Left renal pelvis (tissue), 4 donors: ENCODE data around the gene TMC6. TPM values are rescaled to one million over a fixed set of nuclear protein-coding genes. Genes with fewer than 3 reads are reported as not detected.
"Not testable (repeated sequence)": the region's sequence is repeated elsewhere in the genome, so short reads cannot be mapped to it uniquely, and the experiment has no call there.

Experiments
- DNase-seq, 4 donors: peaks; one replicate each; pipeline ENCODE4 v3.0.0-alpha.2; 2013; ENCODE audit warnings: low read depth in 4 of 4, low spot score in 3 of 4
- polyA plus RNA-seq, 4 donors: library from polyadenylated mRNA; unstranded; fragments of 120-200 nt; gene quantifications; one replicate each; pipeline ENCODE4 v1.2.1, GENCODE V29; 2013; ENCODE audit not compliant: insufficient read length in 4 of 4

TMC6 gene, protein sequence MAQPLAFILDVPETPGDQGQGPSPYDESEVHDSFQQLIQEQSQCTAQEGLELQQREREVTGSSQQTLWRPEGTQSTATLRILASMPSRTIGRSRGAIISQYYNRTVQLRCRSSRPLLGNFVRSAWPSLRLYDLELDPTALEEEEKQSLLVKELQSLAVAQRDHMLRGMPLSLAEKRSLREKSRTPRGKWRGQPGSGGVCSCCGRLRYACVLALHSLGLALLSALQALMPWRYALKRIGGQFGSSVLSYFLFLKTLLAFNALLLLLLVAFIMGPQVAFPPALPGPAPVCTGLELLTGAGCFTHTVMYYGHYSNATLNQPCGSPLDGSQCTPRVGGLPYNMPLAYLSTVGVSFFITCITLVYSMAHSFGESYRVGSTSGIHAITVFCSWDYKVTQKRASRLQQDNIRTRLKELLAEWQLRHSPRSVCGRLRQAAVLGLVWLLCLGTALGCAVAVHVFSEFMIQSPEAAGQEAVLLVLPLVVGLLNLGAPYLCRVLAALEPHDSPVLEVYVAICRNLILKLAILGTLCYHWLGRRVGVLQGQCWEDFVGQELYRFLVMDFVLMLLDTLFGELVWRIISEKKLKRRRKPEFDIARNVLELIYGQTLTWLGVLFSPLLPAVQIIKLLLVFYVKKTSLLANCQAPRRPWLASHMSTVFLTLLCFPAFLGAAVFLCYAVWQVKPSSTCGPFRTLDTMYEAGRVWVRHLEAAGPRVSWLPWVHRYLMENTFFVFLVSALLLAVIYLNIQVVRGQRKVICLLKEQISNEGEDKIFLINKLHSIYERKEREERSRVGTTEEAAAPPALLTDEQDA
- 10 to 100 TPM in 3 of 4 donors, 1 to 10 TPM in 1; 9.2 to 35.1 (median 27.3) TPM for polyA plus RNA-seq

DNA sequence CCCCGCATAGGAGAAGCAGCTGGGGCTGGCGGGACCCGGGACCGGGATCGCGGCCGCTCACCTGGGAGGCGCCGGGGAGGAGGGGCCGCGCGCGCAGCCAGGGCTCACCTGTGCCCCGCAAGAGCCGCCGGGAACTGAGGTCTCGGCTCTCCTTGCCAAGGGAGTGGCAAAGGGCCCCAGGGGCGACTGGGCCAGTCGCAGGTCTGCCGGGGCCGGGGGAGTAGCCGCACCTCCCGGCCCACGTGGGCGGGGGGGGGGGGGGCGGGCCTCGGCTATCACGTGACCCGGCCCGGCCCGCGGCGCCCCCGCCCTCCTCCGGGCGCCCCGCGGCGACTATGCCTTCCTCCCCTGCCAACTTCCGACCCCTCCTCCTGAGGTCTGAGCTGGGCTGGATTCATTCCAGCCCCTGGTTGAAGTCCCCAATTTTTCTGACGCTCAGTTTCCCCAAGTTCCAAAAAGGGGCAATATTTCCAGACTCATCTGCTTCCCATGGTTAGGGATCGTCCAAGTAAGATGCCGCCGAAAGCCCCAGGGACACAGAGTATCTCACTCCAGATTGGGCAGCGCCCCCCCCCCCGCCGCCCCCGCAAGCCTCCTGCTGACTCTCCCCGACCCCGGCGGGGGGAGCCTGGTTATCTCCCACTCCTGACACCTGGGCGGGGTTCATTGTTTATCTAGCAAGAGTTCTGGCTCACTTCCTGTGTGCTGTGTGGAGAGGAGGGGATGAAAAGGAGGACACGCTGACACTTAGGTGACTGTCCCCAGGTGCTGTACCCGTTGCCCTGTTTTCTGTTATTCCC, at the start of gene TMC6:
Gene TMC6 (minus strand): TSS at position 205 of the 800 bp plus-strand sequence. CDS start 1,923 bp downstream, outside the sequence.
- no peak for DNase-seq

DNA sequence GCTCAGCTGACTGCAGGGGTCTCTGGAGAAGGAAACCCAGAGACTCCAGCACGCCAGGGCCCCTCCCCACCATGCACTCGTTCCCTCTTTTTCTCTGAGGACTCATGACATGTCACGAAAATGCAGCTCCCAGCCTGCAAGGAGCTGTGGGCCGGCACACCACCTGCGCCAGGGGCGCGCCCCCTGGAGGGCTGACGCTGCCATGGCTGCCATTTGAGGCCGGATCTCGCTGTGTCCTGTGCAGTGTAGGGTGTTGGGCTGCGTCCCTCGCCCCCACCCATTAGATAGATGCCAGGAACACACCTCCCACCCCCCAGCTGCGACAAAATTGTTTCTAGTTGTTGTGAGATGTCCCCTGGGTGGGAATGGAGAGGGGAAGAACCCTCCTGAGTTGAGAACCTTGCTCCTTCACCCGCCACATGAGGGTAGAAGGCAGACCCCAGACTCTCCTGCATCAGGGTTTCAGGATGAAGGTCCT, 48.0 kb upstream of the TMC6 start:
- no peak for DNase-seq

DNA sequence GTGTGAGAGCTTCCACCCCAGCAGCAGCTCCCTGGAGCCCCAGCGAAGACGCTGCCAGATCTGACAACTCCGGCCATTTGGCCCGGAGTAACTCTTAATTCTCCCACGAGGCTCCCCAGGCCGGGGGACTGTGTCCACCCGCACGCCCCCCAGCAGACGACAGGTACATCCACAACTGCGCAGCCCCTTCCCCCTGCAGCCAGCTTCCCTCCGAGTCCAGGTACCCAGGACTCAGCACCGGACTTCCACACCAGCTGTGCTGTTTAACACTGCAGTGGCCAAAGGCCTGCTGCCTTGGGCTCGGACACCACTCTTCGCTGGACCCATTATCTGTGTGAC, 47.1 kb upstream of the TMC6 start:
- no peak for DNase-seq

DNA sequence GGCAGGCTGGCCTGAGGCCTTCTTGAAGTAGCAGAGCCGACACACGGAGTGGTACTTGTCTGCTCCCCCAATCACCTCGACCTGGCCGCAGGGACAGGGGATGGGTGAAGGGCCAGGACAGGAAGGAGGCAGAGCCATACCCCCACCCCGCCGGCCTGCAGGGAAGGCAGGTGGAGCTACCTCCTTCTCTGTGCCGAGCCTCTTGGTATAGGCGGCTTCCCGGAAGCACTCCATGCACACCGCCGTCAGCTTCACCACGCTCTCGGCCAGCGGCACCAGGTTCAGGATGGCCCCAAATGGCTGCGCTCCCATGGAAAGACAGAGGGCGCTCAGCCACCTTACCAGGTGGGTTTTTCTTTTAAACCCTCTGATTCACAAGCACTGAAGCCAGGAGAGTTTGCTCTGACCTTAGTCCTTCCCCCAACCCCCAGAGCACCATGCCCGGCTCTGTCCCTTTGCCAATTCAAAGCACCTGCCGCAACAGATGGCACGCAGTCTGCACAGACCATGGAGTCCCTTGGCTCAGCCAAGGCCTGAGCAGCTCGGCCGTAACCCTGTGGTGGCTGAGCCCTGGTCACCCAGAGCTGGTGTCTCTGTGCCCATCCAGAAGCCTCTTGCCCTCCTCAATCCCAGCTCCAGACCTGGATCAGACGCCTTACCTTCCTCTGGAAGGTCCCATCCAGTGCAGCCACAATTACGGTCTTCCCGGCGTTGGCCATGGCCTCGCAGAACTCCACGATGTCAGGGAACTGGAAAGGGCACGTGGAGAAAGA, 46.5 kb upstream of the TMC6 start:
- DNase-seq: no peak

DNA sequence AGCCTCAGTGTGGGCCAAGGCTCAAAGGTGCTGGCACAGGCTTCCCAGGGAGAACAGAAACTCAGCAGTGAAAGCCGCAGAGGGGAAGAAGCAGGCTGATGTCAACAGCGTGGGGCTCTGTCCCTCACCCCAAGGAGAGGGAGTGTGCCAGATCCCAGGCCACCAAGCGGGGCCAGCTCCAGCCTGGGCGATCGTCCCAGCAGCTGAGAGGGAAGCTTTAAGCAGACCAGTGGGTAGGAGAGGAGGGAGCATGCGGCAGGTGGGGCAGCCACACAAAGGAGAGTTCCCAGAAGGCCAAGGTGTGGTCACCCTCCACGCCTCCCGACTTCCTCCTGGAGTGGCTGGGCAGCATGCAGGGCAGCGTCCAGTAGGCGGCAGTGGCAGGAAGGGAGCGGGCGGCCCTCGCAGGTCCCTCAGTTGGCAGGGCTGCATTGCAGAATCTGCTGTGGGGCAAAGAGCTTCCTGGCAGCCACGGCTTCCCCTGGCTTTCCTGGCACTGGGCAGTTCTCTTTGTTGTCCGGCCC, 45.9 kb upstream of the TMC6 start:
- DNase-seq: no peak

DNA sequence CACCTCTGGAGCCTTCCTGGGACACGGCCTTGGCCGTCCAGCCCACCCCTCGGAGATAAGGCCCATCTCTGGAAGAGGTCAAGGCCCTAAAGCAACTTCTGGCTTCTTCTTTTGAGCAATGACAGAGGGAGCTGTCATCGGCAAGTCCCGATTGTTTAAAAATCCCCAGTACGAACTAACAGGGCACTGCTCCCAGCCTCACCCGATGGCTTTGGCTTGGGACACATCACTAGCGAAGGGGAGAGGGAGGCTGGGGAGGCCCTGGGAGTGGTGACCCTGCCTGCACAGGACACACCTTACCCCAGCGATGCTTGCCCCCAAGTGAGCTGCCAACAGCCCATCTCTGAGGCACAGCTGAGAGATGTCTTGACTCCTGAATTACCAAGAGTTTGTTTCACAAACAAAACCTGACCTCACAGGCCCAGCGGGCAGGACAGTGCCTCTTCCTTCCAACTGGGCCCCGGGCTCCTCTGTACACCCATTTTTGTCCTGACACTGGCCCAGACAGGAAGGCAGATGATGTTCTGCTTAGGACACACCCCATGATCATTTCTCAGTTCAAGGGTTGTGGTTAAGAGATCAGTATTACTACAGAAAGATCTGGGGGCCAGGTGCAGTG, 44.7 kb upstream of the TMC6 start:
- DNase-seq: no peak

DNA sequence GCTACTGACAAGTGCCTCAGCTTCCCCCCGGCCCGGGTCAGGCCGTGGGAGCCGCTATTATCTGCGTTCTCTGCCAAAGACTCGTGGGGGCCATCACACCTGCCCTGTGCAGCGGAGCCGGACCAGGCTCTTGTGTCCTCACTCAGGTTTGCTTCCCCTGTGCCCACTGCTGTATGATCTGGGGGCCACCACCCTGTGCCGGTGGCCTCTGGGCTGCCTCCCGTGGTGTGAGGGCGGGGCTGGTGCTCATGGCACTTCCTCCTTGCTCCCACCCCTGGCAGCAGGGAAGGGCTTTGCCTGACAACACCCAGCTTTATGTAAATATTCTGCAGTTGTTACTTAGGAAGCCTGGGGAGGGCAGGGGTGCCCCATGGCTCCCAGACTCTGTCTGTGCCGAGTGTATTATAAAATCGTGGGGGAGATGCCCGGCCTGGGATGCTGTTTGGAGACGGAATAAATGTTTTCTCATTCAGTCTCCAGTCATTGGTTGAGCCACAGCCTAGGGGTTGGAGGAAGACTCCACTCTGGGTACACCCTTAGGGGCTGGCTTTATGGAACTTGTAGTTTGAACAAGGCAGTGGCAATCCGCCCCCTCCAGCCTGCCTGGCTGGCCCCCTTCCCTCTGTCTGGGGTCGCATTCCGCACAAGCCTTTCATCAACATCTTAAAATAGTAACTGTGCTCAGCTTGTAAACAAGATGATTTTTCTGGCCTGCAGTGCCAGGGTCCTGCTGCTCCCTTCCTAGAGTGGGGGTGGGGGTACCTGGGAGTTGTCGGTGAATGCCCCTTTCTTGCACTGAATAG, 43.9 kb upstream of the TMC6 start:
- no peak for DNase-seq

DNA sequence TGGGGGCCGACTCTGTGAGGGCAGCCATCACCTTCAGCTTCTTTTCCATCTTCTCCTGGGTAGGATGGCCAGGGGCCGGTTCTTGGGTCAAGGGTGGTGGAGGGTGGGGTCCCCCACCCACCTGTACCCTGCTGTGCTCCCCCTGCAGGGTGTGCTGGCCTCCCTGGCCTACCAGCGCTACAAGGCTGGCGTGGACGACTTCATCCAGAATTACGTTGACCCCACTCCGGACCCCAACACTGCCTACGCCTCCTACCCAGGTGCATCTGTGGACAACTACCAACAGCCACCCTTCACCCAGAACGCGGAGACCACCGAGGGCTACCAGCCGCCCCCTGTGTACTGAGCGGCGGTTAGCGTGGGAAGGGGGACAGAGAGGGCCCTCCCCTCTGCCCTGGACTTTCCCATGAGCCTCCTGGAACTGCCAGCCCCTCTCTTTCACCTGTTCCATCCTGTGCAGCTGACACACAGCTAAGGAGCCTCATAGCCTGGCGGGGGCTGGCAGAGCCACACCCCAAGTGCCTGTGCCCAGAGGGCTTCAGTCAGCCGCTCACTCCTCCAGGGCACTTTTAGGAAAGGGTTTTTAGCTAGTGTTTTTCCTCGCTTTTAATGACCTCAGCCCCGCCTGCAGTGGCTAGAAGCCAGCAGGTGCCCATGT, 43.2 kb upstream of the TMC6 start:
- not testable (repeated sequence) for DNase-seq

DNA sequence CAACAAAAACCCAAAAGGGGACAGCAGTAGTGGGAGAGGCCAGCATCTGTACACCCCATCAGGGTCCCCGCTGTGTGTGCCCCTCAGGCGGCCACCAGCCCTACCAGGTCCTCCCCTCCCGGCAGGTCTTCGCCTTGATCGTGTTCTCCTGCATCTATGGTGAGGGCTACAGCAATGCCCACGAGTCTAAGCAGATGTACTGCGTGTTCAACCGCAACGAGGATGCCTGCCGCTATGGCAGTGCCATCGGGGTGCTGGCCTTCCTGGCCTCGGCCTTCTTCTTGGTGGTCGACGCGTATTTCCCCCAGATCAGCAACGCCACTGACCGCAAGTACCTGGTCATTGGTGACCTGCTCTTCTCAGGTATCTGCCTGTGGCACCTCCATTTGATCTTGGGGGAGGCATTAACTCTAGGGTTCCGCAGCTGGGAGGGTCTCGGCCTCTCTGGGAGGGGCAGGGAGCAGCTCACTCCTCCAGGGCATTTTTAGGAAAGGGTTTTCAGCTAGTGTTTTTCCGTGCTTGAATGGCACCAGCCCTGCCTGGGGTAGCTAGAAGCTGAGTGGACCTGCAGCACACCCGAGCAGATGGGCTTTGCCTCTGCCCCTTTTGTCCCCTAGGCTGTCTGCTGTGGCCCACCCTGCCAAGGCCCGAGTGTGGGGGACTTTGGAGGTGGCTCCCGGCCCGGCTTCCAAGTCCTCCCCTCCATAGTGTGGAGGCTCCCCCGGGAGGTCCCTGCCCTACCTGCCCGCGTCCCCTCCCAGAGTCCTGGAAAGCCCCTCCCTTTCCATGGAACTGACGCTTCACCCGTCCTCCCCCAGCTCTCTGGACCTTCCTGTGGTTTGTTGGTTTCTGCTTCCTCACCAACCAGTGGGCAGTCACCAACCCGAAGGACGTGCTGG, 42.4 kb upstream of the TMC6 start:
- no peak for DNase-seq

DNA sequence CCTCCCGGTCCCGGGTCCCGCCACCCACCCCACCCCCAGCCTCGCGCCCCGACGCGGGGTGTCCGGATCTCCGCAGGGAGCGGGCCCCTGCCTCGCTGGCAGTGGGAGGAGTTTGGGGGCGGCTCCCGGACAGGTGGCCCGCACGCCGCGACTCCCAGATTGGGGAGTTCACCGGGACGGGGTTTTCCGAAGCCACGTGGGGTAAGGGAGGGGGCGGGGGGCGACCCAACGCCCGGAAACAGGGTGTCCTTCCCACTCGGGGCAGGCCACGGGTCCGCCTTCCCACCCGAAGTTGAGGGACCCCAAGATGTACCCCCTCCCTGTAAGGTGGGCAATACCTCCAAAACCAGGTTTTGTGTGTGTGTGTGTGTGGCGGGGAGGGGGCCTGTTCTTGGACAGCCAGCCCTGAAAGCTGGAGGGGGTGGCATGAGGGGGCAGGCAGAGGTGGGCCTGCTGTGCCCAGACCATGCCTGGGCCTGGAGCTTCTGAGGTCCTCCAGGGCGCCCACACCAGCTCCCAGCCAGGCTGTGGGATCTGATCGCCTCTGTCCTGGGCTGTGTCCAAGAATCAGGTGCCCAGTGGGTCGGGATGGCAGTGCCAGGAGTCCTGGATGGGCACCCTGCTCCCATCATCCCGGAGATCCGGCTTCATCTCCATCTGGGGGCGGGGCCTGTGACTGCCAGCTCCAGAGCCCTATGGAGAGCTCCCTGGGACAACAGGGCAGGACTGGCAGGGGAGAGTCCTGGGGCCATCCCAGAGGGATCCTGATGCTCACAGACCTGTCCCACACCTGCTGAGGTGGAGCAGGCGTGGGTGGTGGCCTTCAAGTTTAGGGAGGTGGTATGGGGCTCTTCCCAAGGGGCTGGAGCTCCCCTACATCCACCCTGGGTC, 40.6 kb upstream of the TMC6 start:
- no peak for DNase-seq

DNA sequence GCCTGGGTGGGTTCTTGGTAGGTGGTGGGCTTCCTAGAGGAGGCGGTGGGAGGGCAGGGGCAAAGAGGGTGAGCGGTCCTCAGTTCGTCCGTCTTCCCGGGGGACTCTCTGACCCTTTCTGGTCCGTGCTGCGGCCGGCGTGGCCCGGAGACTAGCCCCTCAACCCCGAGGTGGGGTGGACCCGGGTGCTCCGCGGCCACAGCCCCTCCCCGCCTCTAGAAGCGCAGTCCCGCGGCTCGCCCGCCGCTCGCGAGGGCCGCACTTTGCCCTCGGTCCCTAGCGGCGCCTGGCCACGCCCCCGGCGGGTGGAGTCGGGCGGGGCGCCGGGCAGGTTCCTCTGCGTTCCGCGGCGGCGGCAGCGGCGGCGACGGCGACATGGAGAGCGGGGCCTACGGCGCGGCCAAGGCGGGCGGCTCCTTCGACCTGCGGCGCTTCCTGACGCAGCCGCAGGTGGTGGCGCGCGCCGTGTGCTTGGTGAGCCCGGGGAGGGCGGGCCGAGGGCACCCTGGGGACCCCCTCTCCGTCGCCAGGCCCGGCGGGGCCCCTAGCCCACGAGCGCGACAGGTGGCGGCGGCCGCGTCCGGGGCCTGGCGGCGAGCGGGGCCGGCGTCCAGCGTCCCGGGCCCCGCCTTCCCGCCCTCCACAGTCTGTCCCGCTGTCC, 39.8 kb upstream of the TMC6 start, which contains the start of gene SYNGR2:
Gene SYNGR2 (plus strand): TSS at position 340 of the 661 bp plus-strand sequence. CDS start 36 bp downstream, at position 376.
- no peak for DNase-seq

DNA sequence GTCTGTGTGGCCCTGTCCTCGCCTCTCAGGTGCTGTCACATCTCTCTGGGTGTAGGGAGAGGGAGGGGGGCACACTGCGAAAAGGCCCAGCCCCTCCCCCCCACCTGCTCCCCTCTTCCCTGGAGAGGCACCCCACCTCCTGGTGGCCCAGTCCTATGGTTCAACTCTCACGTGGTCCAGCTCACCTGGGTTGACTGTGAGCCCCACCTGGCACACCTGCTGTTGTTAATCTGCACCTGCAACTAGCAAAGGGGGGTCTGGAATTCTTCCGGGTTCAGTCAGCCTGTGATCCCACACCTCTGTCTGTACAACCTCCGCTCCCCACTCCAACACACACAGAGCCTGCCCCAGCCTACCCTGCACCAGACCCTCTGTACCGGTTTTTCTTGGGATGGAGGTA, 37.9 kb upstream of the TMC6 start:
- DNase-seq: no peak

DNA sequence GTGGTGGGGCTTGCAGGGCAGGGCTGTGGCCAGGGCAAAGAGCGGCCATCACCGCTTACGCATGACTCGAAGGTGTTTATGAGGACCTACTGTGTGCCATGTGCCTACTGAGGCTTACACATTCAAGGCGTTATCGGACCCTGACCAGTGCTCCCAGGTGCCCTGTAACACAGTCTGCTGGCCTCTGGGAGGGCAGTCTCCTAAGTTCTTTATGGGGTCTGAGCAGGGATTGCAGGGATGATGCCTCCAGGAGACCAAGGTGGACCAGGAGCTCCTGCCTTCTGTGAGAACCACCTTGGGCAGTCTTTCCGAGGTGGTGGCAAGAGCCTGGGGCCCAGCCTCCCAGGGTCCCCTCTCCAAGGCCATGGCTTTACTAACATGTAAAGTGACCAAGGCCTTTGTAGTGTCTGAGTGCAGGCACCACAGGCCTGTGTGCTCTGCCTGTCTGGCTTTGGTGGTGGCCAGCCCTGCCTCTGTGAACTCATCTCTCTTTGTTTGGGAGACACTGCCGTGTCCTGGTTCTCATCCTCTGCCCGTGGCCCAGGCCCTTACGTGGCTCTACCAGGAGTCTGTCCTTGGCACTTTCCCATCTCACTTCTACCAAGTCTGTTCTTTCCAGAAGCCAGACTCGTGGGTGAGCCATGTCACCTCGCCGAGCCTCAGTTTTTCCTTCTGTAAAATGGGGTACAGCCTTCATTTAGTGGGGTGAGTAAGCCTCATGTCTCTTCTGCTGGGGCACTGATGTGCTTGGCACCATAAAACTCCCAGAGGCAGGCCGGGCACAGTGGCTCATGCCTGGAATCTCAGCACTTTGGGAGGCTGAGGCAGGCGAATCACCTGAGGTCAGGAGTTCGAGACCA, 36.4 kb upstream of the TMC6 start:
- DNase-seq: no peak
